ELR (cell line): ENCODE measurements around the gene LCE7A.

Experiments
- DNase-seq: peaks from one replicate; pipeline ENCODE4 v3.0.0-alpha.2; 2015; ENCODE audit warnings: low read depth

The LCE7A gene

GRCh38 chr1:152880316-152880715 lies 20.5 kb downstream of the LCE7A start:
- DNase-seq: no peak

GRCh38 chr1:152880907-152881306 lies 21.1 kb downstream of the LCE7A start:
- DNase-seq: no peak

- DNase-seq: peak; percentile 34
Observed at GRCh38 chr1:152884085-152884484, 24.3 kb downstream of the LCE7A start.

- DNase-seq: no peak
Observed at GRCh38 chr1:152884506-152884905, 24.7 kb downstream of the LCE7A start.

- DNase-seq: peak; percentile 64
Observed at GRCh38 chr1:152884966-152885624, 25.3 kb downstream of the LCE7A start.

GRCh38 chr1:152886085-152886484 lies 26.3 kb downstream of the LCE7A start:
- DNase-seq: no peak

GRCh38 chr1:152886758-152887409 lies 27.1 kb downstream of the LCE7A start:
- no peak for DNase-seq

- DNase-seq: no peak
Observed at GRCh38 chr1:152888126-152888525, 28.3 kb downstream of the LCE7A start.

GRCh38 chr1:152899027-152899426 lies 39.2 kb downstream of the LCE7A start:
- no peak for DNase-seq

GRCh38 chr1:152899883-152900282 lies 40.1 kb downstream of the LCE7A start:
- DNase-seq: no peak

GRCh38 chr1:152901631-152902030 lies 41.8 kb downstream of the LCE7A start:
- no peak for DNase-seq

GRCh38 chr1:152902636-152903035 lies 42.8 kb downstream of the LCE7A start:
- no peak for DNase-seq

GRCh38 chr1:152904688-152905440 lies 45.1 kb downstream of the LCE7A start:
- DNase-seq: no peak

GRCh38 chr1:152906023-152906565 lies 46.3 kb downstream of the LCE7A start:
- peak; percentile 99 for DNase-seq

- DNase-seq: peak; percentile 77
Observed at GRCh38 chr1:152907686-152908601, 48.1 kb downstream of the LCE7A start, which contains the start of gene IVL. TSS of gene IVL (plus strand) at chr1:152908546. CDS start at chr1:152909798, 1,252 bp downstream.

GRCh38 chr1:152909206-152909605 lies 49.4 kb downstream of the LCE7A start:
- no peak for DNase-seq
